Measurements from ENCODE around the gene APOC3.

DNA sequence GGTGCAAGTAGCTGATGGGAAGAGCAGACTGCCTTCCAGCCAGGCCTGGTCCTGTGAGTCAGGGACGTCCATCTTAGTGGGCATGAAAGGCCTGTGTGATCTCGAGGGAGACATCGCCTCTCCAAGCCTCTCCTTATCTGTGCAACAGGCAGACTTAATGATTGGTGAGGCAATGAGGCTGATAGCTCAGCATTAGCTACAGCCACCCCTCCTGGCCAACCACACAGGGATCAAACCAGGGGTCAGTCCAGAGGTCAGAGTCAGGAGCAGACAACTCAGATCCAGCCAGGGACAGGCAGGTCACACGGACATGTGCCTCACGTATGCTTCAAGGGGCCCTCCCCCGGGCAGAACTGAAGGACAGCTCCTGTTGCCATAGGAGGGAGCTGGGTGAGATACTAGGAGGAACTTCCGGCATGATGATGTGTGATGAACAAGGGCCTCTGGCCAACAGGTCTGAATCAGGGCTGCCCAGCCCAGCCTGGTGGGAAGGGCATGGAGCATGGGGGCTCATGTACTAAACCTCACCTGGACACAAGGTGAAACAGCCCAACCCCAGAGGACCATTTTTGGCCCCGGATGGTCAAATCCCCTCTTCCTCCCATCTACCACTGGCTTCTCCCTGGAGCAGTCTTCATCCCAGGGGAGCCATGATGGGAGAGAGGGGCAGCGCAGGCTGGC, 2.8 kb upstream of the APOC3 start:
- TF ChIP-seq POLR2A (IDR thresholded peaks at IDR 0.05), result no peak
- TF ChIP-seq, protein P1, sequence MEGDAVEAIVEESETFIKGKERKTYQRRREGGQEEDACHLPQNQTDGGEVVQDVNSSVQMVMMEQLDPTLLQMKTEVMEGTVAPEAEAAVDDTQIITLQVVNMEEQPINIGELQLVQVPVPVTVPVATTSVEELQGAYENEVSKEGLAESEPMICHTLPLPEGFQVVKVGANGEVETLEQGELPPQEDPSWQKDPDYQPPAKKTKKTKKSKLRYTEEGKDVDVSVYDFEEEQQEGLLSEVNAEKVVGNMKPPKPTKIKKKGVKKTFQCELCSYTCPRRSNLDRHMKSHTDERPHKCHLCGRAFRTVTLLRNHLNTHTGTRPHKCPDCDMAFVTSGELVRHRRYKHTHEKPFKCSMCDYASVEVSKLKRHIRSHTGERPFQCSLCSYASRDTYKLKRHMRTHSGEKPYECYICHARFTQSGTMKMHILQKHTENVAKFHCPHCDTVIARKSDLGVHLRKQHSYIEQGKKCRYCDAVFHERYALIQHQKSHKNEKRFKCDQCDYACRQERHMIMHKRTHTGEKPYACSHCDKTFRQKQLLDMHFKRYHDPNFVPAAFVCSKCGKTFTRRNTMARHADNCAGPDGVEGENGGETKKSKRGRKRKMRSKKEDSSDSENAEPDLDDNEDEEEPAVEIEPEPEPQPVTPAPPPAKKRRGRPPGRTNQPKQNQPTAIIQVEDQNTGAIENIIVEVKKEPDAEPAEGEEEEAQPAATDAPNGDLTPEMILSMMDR (IDR thresholded peaks at IDR 0.05), result no peak
